Measurements from ENCODE around the gene SRGAP3. TPM values are rescaled to one million over a fixed set of nuclear protein-coding genes. Genes with fewer than 3 reads are reported as not detected.
A peak's percentile ranks its signal among the peaks of the same experiment; 100 is the strongest.
"Not testable (repeated sequence)": the region's sequence is repeated elsewhere in the genome, so short reads cannot be mapped to it uniquely, and the experiment has no call there.

Gene SRGAP3
- total RNA-seq, 1 donor from 2014 or later: 89.5 TPM

GRCh38 chr3:9111417-9111816, 138.0 kb downstream of the SRGAP3 start:
- DNase-seq: no peak

- DNase-seq: no peak
These were observed 138.6 kb downstream of the SRGAP3 start for GRCh38 chr3:9110802-9111201.

- no peak for DNase-seq
These were observed 139.1 kb downstream of the SRGAP3 start for GRCh38 chr3:9110316-9110715.

GRCh38 chr3:9109568-9109914, 139.9 kb downstream of the SRGAP3 start:
- DNase-seq: no peak

GRCh38 chr3:9108876-9109567, 140.4 kb downstream of the SRGAP3 start:
- DNase-seq: peak; percentile 36

GRCh38 chr3:9107738-9108137, 141.7 kb downstream of the SRGAP3 start:
- DNase-seq: no peak

- no peak for DNase-seq
These were observed 144.0 kb downstream of the SRGAP3 start for GRCh38 chr3:9105421-9105820.

GRCh38 chr3:9104121-9104520, 145.3 kb downstream of the SRGAP3 start:
- DNase-seq: no peak

- DNase-seq: no peak
These were observed 147.0 kb downstream of the SRGAP3 start for GRCh38 chr3:9102240-9102981.

- DNase-seq: no peak
These were observed 148.2 kb downstream of the SRGAP3 start for GRCh38 chr3:9101286-9101685.

- no peak for DNase-seq
These were observed 148.9 kb downstream of the SRGAP3 start for GRCh38 chr3:9100513-9100894.

GRCh38 chr3:9099702-9100512, 149.5 kb downstream of the SRGAP3 start:
- no peak for DNase-seq

GRCh38 chr3:9098716-9099675, 150.4 kb downstream of the SRGAP3 start:
- DNase-seq: peak; percentile 12

- DNase-seq: no peak
These were observed 152.0 kb downstream of the SRGAP3 start for GRCh38 chr3:9097495-9097894.

- DNase-seq: no peak
These were observed 157.8 kb downstream of the SRGAP3 start for GRCh38 chr3:9091486-9092235.

GRCh38 chr3:9088441-9089353, 160.7 kb downstream of the SRGAP3 start:
- DNase-seq: no peak

GRCh38 chr3:9087831-9088413, 161.5 kb downstream of the SRGAP3 start:
- no peak for DNase-seq

GRCh38 chr3:9085428-9085827, 164.0 kb downstream of the SRGAP3 start:
- not testable (repeated sequence) for DNase-seq

- DNase-seq: no peak
These were observed 168.1 kb downstream of the SRGAP3 start for GRCh38 chr3:9081184-9081818.
